SKM-1 treated with dmso at 0.1 percent for 144 hours (cell line): ENCODE measurements around the gene ANXA2R.
A peak's percentile ranks its signal among the peaks of the same experiment; 100 is the strongest.

Experiments
- DNase-seq: peaks from one replicate; lab custom pipeline; 2025; ENCODE audit not compliant: unreplicated experiment; lab: John Stamatoyannopoulos, UW

ANXA2R gene

DNA sequence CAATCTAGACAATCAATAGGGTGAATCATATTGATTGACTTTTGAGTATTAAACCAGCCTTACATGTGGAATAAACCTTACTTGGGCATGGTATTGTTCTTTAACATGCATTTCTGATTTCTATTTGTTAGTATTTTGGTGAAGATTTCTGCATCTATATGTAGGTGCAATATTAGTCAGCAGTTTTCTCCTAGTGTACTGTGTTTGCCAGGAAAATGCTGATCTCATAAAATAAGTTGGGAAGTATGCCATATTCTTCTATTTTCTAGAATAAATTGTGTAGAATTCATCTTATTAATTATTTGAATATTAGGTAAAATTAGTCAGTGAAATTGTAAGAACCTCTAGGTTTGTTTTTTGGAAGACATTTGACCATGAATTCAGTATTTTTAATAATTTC, 38.4 kb downstream of the ANXA2R start:
- no peak for DNase-seq

DNA sequence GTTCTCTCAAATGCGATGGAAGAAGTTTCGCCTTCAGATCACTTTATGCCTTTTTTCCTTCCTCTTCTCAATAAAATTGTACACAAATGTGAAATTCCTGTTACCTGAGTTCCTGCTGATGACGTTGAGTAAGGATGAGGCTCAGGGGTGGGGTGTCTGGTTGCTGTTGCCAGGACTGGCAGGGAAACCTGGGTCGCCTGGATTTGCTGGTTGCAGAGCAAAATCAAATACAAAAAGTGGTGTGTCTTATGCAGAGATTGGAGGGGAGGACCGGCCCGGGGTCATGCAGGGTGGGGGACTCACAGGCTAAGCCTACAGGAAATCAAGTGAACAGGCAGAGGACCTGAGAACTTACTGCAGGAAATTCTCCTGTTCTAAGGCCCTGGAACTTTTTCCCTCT, 39.2 kb downstream of the ANXA2R start:
- DNase-seq = no peak

DNA sequence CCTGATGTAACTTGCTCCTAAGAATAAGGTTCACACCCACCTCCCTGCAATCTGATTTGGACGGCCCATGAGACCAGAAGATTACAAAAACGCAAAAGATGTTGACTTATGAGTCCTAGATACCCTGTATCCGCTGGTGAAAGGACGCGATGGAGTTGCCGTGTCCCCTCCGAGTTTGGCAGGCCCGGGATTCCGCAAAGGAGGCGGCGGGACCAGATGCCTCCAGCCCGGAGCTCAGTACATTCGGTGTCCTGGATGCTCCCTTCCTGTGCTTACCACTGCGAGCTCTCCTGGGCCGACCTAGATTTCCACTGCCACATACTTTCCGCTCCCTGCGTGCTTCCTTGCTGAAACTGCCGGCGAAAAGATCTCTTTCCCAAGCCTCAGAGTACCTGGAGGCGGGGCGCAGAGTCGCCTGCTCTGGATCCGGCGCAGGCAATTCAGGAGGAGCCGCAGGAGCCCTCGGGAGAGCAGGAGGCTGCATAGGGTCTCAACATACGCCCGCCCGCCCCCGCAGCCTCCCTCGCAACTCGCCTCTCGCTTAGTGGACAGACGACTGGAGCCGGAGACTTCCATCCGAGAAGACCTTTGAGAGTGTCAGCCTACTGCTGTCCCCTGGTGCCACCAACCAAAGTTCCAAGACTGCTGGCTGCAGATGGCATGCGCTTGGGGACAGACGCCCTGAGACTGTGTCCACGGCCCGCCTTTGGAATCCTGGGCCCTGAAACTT, 39.8 kb downstream of the ANXA2R start:
- no peak for DNase-seq

DNA sequence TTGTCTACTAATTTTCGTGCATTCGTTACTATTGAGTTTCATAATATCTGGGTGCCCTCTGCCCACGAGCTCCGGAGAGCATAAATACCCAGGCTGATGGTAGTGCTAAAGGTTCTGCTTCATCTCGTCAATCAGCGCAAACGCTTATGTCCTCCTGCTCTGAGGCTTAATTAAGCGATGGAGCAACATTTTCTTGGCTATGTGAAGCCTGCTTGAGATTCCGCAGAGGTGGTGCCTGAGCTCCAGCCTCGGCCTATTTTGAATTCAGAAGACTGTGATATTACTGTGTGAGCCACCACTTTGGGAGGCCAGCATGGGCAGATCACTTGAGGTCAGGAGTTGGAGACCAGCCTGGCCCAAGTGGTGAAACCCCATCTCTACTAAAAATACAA, 44.8 kb downstream of the ANXA2R start:
- no peak for DNase-seq

DNA sequence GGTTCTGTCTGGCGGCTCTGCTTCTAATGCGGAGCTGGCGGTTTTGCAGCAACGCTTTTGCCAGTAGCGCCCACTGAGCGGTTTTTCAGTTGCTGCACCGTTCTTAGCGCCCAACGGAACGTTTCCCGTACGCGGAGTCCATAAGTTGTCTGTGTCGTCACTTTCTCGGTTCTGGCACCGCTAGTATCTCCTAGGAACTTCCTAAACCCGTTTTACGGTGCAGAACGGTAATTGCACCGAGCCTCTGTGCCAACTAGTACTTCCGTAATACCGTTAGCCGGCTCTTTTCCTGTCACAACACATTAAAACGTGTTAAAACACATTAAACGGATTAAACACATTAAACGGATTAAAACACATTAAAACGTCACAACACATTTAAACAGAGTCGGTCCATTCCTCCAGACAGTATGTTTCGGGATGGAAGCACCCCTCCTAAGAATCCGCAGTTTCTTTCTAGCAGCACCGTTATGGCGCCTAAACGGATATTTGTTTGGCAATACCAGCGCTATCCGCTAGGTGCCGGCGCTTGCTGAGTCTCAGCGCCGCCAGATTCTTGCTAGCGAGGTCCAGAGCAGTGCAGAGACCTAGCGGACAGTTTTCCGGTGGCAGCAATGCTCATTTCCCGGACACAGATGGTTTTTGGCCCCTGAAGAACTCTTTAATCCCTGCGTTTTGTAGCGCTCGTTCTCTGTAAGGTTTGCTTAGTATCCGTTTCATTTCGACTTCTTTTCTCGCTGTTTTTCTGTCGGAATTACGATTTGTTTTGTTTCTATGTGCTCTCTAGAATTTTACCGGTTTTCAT, 45.4 kb downstream of the ANXA2R start:
- peak; percentile 87 for DNase-seq

DNA sequence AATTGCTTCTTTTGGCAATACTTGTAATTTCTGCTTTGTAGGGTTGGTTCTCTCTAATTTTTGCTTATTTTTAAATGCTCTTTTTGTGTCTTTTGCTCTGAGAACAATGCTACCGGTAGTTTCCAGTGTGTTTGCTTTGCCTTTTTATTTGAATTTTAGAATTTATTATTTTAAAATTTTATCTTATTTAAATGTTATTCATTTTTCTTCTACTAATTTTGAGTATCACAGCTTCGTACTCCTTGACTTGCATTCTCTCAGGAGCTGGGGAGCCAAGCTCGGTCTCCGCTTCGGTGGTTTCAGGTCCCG, 45.9 kb downstream of the ANXA2R start:
- peak; percentile 40 for DNase-seq

DNA sequence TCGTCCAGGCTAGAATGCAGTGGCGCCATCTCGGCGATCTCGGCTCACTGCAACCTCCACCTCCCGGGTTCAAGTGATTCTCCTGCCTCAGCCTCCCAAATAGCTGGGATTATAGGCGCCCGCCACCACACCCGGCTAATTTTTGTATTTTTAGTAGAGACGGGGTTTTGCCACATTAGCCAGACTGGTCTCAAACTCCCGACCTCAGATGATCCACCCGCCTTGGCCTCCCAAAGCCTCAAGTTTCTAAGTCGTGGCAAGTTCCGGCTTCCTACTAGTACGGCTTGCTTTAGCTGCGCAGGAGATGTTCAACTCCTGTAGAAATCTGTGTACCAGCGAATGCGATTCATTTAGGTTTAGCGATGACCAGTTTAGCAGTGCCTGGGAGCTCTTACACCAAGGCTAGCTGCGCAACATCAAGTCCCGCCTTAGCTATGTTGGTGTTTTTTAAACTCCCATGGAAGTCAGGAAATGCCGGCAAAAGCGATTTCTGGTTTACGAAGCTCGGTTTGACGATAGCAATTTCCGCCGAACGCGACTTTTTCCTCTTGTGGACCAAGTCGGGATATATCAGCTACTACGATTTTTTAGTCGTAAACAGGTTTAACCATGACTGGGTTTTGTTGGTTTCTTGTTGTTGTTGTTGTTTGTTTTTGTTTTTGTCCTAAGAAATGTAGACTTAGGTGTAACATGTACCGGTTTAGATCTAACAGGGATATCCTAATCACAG, 46.4 kb downstream of the ANXA2R start:
- DNase-seq = peak; percentile 64

DNA sequence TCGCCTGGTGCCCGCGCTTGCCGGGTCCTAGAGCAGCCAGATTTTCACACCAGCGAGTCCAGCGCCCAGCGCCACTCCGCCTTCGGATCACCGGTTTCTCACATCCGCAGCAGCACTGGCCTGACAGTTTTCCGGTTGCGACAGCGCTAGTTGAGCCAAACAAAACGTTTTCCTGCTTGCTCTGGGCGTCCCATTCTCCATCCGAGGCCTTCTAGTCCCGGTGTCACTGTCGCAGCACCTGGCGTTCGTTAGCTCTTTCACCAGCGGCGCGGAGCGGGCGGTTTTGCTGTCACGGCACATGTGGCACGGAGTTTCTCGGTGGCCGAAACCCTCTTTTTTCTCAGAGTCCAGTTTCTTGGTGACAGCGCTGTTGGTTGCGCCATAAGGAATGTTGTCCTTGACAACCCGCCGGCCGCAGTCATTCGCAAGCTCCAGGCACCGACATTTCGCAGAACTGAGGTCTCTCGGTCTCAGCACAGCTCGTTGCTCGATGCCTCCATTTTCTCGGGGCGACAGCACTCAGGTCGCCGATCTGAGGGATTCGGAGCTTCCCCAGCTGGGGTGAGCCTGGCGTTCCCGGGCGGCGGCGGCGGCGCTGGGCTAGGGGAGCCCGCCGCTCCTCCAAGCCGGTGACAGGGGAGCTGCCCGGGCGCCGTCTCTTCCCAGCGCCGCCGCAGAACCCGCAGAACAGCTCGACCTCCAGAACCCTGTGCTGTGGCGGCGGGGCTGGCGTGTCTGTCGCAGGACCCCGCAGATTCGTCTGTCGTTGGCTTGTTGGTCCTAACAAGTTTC, 47.8 kb downstream of the ANXA2R start:
- DNase-seq = peak; percentile 87

DNA sequence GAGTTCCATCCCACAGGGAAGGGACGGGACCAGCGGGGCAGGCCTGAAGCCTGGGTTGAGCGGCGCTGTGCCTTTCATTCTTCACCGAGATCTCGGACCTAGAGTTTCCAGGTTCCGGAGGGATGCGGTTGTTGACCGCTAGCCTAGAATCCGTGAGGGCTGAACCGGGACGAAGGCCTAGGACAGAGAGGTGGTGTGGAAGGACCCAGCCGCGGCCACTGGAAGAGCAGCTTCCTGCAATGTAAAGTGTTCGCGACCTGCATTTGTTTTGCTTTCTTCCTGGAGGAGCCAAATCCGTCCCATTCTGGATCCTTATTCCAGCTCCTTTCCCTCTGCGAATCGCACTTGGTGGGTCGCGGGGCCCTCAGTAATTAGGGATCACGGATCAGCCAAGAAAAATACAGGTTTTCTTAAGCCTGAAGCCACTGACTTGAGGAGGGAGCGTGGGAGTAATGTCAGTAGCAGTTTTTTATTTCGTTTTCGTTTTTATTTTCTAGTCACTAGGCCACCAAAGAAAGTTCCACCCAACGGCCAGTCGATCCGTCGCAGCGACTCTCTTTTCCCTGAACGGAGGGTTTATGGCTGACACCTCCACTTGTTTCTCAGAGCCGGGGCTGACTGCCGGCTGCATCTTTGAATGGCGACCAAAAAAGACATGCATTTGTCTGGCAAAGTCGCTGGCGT, 48.6 kb downstream of the ANXA2R start:
- DNase-seq = no peak

DNA sequence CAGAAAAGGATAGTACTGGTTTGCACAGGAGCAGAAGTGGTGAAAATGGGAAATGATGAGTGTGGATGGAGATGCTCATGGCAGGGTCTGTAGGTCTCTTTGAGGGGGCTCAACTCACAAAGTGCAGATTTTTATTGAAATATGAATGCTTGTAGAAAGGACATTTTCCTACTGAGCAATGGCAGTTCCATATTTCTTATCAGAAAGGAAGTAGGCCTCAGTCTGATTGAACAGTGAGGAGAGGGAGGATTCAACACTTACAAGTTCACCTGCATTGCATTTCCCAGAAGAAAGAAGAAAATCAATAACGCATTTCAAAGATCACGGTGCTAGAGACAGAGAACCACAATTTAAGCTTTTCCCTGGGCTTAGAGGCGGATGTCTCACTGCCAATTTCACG, 49.2 kb downstream of the ANXA2R start:
- no peak for DNase-seq
